Fibroblast of lung (primary cell): Measurements from ENCODE around the gene MTA1. TPM values are rescaled to one million over a fixed set of nuclear protein-coding genes. Genes with fewer than 3 reads are reported as not detected.

Experiments used
- DNase-seq, 2 donors: peaks; one replicate each; pipeline versions ENCODE4 v3.0.0 to v3.0.0-alpha.2; 2010; ENCODE audit warnings: low read depth in 2 of 2
- H2AFZ ChIP-seq: 2 replicates; pipeline ENCODE4 v1.5.1; 2012; ENCODE audit warnings: low read length, control low read depth, inconsistent platforms
- H3K27ac ChIP-seq: 2 replicates; pipeline ENCODE4 v1.5.1; 2011; ENCODE audit warnings: low read length, control low read depth; ENCODE audit not compliant: insufficient read depth
- H3K27me3 ChIP-seq: 2 replicates; pipeline ENCODE4 v1.5.1; 2011; ENCODE audit warnings: mild to moderate bottlenecking, low read length; ENCODE audit not compliant: control insufficient read depth, insufficient read depth
- H3K36me3 ChIP-seq: 2 replicates; pipeline ENCODE4 v1.5.1; 2011; ENCODE audit warnings: low read length; ENCODE audit not compliant: control insufficient read depth, insufficient read depth
- H3K4me1 ChIP-seq: 2 replicates; pipeline ENCODE4 v1.5.1; 2011; ENCODE audit warnings: low read length; ENCODE audit not compliant: control insufficient read depth, insufficient read depth; ENCODE audit errors: extremely low read depth
- H3K4me2 ChIP-seq: 2 replicates; pipeline ENCODE4 v1.5.1; 2011; ENCODE audit warnings: low read length, control low read depth; ENCODE audit not compliant: insufficient read depth; ENCODE audit errors: extremely low read depth
- H3K4me3 ChIP-seq, 4 experiments: fragments of 200-600 bp in 1 of 4; sonication (generic) in 1 of 4; replicated peaks in 1 of 4; 2 replicates each; pipeline ENCODE4 v1.5.1; 2011 to 2016; ENCODE audit warnings: low read length in 4 of 4, low read depth in 3 of 4, mild to moderate bottlenecking in 3 of 4, control low read depth in 2 of 4, inconsistent platforms in 1 of 4, mixed read lengths in 1 of 4; ENCODE audit not compliant: insufficient read depth in 1 of 4; ENCODE audit errors: control extremely low read depth in 1 of 4
- H3K79me2 ChIP-seq: 2 replicates; pipeline ENCODE4 v1.5.1; 2012; ENCODE audit warnings: mild to moderate bottlenecking, low read length, inconsistent platforms; ENCODE audit not compliant: control insufficient read depth, insufficient read depth
- H3K9ac ChIP-seq: 2 replicates; pipeline ENCODE4 v1.5.1; 2011; ENCODE audit warnings: mild to moderate bottlenecking, low read length, control low read depth; ENCODE audit not compliant: insufficient read depth
- H3K9me3 ChIP-seq: 2 replicates; pipeline ENCODE4 v1.5.1; 2012; ENCODE audit warnings: low read depth, low read length; ENCODE audit not compliant: control insufficient read depth, insufficient read depth
- H4K20me1 ChIP-seq: 2 replicates; pipeline ENCODE4 v1.5.1; 2011; ENCODE audit warnings: low read length; ENCODE audit not compliant: control insufficient read depth, insufficient read depth; ENCODE audit errors: extremely low read depth
- EZH2 ChIP-seq: IDR thresholded peaks from 2 replicates; pipeline ENCODE4 v1.5.1; 2012; ENCODE audit warnings: low read length, control low read depth, mild to moderate bottlenecking; ENCODE audit errors: missing control alignments
- polyA plus RNA-seq, 2 donors: library from polyadenylated mRNA; depleted of rRNA in 1 of 2; stranded (reverse) in 1 of 2; unstranded in 1 of 2; fragments of >200 nt; gene quantifications; 2 replicates each; pipeline ENCODE4 v1.2.1, GENCODE V29; 2011 to 2012; ENCODE audit warnings: missing spikeins in 1 of 2
- total RNA-seq: library from RNA; depleted of rRNA; stranded (reverse); fragments of >200 nt; gene quantifications from 2 replicates; pipeline ENCODE4 v1.2.1, GENCODE V29; 2014
- TF ChIP-seq, protein P1 (sequence below), 2 donors: IDR thresholded peaks in 1 of 2; conservative IDR thresholded peaks in 1 of 2; 1 replicate in 1 of 2; 2 replicates in 1 of 2; pipeline ENCODE4 v1.5.1; 2011 to 2012; ENCODE audit warnings: low read length in 2 of 2, control low read depth in 1 of 2, inconsistent platforms in 1 of 2, low read depth in 1 of 2, mild to moderate bottlenecking in 1 of 2

Gene MTA1
- total and polyA plus RNA-seq, 2 donors (not counting 1 experiment from before 2014, with no cell fraction given): 28.6 to 29.7 TPM

DNA sequence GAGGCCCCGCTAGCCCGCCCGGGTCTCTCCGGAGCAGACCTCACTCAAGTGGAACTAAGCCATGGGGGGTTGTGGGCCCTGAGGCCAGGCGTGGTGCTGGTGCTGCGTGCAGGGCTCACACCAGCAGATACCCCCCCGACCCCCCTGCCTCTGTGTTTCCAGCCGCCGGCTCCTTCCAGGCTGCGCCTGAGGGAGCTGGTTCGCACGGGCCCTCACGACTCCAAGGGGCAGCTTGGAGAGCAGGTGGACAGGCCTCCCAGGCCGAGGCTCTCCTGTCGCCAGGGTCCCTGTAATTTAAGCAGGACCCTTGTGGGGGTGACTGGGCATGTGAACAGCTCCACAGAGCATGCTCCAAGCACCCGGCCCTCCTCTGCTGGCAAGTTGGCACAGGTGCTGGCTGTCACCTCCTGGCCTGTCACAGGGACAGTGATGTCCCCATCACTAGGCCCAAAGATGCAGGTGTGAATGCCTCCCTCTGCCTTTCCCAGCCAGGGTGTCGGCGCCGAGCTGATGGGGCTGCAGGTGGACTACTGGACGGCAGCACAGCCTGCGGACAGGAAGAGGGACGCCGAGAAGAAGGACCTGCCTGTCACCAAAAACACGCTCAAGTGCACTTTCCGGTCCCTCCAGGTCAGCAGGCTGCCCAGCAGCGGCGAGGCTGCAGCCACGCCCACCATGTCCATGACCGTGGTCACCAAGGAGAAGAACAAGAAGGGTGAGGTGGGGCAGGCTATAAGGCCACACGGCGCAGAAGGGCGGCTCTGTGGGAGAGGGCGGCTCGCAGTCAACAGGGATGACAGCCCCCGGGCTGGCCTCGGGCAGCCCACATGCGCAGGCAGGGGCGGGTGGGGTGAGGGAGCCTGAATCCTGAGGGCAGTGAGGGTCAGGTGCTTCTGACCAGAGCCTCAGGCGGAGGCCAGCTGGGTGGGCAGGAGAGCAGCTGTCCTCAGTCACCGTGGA is 27.2 kb upstream of the MTA1 start:
- H3K4me3 ChIP-seq: no peak overlapping the region
- H4K20me1 ChIP-seq: no peaks in the 10 kb centered on the region
- H3K27me3 ChIP-seq: no peaks in the 10 kb centered on the region
- H3K4me2 ChIP-seq: no peak overlapping the region
- no peaks in the 10 kb centered on the region for H3K4me1 ChIP-seq
- H2AFZ ChIP-seq: no peak overlapping the region
- H3K36me3 ChIP-seq: peaks cover 2% of the 10 kb centered on the region
- H3K27ac ChIP-seq: no peak overlapping the region
- H3K9me3 ChIP-seq: no peaks in the 10 kb centered on the region
- DNase-seq: no peak
- no peak overlapping the region for H3K9ac ChIP-seq
- no peaks in the 10 kb centered on the region for H3K79me2 ChIP-seq
- TF ChIP-seq, protein P1, sequence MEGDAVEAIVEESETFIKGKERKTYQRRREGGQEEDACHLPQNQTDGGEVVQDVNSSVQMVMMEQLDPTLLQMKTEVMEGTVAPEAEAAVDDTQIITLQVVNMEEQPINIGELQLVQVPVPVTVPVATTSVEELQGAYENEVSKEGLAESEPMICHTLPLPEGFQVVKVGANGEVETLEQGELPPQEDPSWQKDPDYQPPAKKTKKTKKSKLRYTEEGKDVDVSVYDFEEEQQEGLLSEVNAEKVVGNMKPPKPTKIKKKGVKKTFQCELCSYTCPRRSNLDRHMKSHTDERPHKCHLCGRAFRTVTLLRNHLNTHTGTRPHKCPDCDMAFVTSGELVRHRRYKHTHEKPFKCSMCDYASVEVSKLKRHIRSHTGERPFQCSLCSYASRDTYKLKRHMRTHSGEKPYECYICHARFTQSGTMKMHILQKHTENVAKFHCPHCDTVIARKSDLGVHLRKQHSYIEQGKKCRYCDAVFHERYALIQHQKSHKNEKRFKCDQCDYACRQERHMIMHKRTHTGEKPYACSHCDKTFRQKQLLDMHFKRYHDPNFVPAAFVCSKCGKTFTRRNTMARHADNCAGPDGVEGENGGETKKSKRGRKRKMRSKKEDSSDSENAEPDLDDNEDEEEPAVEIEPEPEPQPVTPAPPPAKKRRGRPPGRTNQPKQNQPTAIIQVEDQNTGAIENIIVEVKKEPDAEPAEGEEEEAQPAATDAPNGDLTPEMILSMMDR (conservative IDR thresholded peaks at IDR 0.05 in 1 of 2, IDR thresholded peaks at IDR 0.05 in 1 of 2; ENCODE audit: low read depth in 1 of 2, low read length in 2 of 2): no peak
- TF ChIP-seq EZH2: no peak

DNA sequence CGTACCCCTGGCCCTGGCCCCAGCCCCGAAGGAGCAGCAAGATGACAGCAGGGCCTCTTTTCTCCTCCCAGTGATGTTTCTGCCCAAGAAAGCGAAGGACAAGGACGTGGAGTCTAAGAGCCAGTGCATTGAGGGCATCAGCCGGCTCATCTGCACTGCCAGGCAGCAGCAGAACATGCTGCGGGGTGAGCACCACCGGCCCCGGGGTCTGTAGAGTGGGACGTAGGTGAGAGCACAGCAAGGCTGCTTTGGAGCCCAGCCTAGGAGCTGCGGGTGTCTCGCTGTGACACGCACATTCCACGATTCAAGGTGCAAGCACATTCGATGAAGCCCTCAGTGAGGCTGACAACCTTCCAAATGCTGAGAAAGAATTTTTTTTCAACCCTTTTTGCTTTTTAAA is 26.5 kb upstream of the MTA1 start:
- no peak overlapping the region for H3K4me2 ChIP-seq
- H3K36me3 ChIP-seq: no peaks in the 10 kb centered on the region
- no peak for DNase-seq
- TF ChIP-seq, protein P1 (conservative IDR thresholded peaks at IDR 0.05 in 1 of 2, IDR thresholded peaks at IDR 0.05 in 1 of 2; ENCODE audit: low read depth in 1 of 2, low read length in 2 of 2): no peak
- no peak for TF ChIP-seq EZH2
- no peak overlapping the region for H3K27ac ChIP-seq
- no peak overlapping the region for H3K9ac ChIP-seq
- no peaks in the 10 kb centered on the region for H3K79me2 ChIP-seq
- no peaks in the 10 kb centered on the region for H3K4me1 ChIP-seq
- H3K4me3 ChIP-seq: no peak overlapping the region
- no peaks in the 10 kb centered on the region for H4K20me1 ChIP-seq
- H3K27me3 ChIP-seq: no peaks in the 10 kb centered on the region
- H2AFZ ChIP-seq: no peak overlapping the region
- H3K9me3 ChIP-seq: no peaks in the 10 kb centered on the region

DNA sequence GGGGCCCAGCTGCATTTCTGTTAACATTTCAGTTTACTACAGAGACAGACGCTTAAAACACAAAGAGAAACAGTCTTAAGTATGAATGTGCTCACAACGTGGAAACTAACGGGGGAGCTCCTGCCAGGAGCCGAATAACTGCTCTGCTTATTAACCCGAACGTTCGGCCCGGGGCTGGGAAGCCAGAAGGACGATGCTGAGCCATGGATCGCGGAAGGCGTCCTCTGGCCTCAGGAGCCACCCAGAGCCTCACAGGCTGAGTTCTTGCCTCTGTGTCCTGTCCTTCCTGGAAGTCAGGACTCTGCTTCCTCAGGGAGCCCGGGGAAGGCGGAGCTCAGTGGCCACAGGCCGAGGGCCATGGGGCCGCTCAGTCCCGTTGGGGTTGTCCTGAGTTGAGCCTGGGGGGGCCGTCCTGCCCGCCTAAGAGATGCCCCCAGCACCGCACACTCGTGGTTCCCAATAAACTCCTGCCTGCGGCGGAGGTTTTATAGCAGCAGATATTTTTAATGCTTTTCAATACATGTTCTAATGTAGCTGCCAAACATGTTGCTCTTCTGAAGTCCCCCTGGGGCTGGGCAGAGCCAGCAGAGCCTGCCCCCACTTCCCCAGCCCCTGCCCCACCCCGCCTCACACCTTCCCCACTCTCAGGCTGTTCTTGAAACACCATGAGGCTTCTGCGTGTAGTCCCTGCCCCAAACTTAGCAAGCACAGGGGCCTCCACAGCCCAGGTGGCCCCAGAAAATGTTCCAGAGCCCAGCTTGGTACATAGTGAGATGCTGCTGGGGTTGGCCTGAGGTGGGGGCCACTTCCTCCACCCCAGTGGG is 24.7 kb upstream of the MTA1 start:
- Histone ChIP-seq H3K79me2 (peaks cover 10% of the 10 kb centered on the region), H3K4me3 (no peak overlapping the region), H2AFZ (no peak overlapping the region), H3K36me3 (peaks cover 6% of the 10 kb centered on the region), H3K27ac (no peak overlapping the region), H3K9ac (no peak overlapping the region), H3K4me1 (no peaks in the 10 kb centered on the region), H3K27me3 (no peaks in the 10 kb centered on the region), H4K20me1 (no peaks in the 10 kb centered on the region), H3K9me3 (no peaks in the 10 kb centered on the region), H3K4me2 (no peak overlapping the region)
- no peak for DNase-seq
- TF ChIP-seq, protein P1 (conservative IDR thresholded peaks at IDR 0.05 in 1 of 2, IDR thresholded peaks at IDR 0.05 in 1 of 2; ENCODE audit: low read depth in 1 of 2, low read length in 2 of 2): no peak
- no peak for TF ChIP-seq EZH2
